Karpas-422 (cell line): ENCODE measurements around the gene XBP1. TPM values are rescaled to one million over a fixed set of nuclear protein-coding genes. Genes with fewer than 3 reads are reported as not detected.

Experiments used
- DNase-seq: peaks from one replicate; pipeline ENCODE4 v3.0.0-alpha.2; 2015
- H2AFZ ChIP-seq: fragments of 200-600 bp; sonication (generic); 2 replicates; pipeline ENCODE4 v1.6.1; 2014; ENCODE audit warnings: antibody characterized with exemption, low read length, mixed read lengths
- H3K27ac ChIP-seq: fragments of 200-600 bp; sonication (generic); 2 replicates; pipeline ENCODE4 v1.5.1; 2014; ENCODE audit warnings: mild to moderate bottlenecking, low read length, moderate library complexity
- H3K27me3 ChIP-seq: fragments of 200-600 bp; sonication (generic); 2 replicates; pipeline ENCODE4 v1.6.1; 2014; ENCODE audit warnings: low read length, mixed read lengths
- H3K36me3 ChIP-seq: fragments of 200-600 bp; sonication (generic); 2 replicates; pipeline ENCODE4 v1.6.1; 2014; ENCODE audit warnings: low read length, mixed read lengths; ENCODE audit not compliant: insufficient read depth
- H3K4me1 ChIP-seq: fragments of 200-600 bp; sonication (generic); 2 replicates; pipeline ENCODE4 v1.6.1; 2014; ENCODE audit warnings: mild to moderate bottlenecking, low read length, mixed read lengths
- H3K4me2 ChIP-seq: fragments of 200-600 bp; sonication (generic); 2 replicates; pipeline ENCODE4 v1.6.1; 2014; ENCODE audit warnings: low read length, low read depth, mild to moderate bottlenecking; ENCODE audit not compliant: poor library complexity, severe bottlenecking
- H3K4me3 ChIP-seq: fragments of 200-600 bp; sonication (generic); 2 replicates; pipeline ENCODE4 v1.5.1; 2014; ENCODE audit warnings: mild to moderate bottlenecking, antibody characterized with exemption, low read length, mixed read lengths
- H3K79me2 ChIP-seq: fragments of 200-600 bp; sonication (generic); 2 replicates; pipeline ENCODE4 v1.6.1; 2014; ENCODE audit warnings: mild to moderate bottlenecking, low read length, mixed read lengths
- H3K9ac ChIP-seq: fragments of 200-600 bp; sonication (generic); 2 replicates; pipeline ENCODE4 v1.6.0; 2014; ENCODE audit warnings: low read length
- H3K9me2 ChIP-seq: fragments of 200-600 bp; sonication (generic), shearing (Covaris generic); replicated peaks from 2 replicates; pipeline ENCODE4 v1.6.0; 2014; ENCODE audit warnings: mild to moderate bottlenecking, low read length, moderate library complexity; ENCODE audit not compliant: insufficient read depth
- H3K9me3 ChIP-seq: fragments of 300-700, 200-600 bp; sonication (generic); 2 replicates; pipeline ENCODE4 v1.6.1; 2014; ENCODE audit warnings: low read length, mixed read lengths
- H4K20me1 ChIP-seq: fragments of 200-600 bp; sonication (generic); 2 replicates; pipeline ENCODE4 v1.6.1; 2014; ENCODE audit warnings: mild to moderate bottlenecking, antibody characterized with exemption, low read length, low read depth; ENCODE audit not compliant: insufficient read depth
- total RNA-seq: library from RNA; depleted of rRNA; stranded (reverse); fragments of >200 nt; shearing (Covaris generic); gene quantifications from 2 replicates; pipeline ENCODE4 v1.2.3, GENCODE V29; 2014; ENCODE audit warnings: low replicate concordance

Gene XBP1
- total RNA-seq, 1 experiment from 2014 or later = 121 TPM

GRCh38 chr22:28822930-28823551, 22.7 kb upstream of the XBP1 start:
- H3K4me1 ChIP-seq = peaks cover 16% of the 10 kb centered on the region
- no peak overlapping the region for H3K4me2 ChIP-seq

GRCh38 chr22:28821452-28821851, 21.1 kb upstream of the XBP1 start:
- H3K79me2 ChIP-seq = no peaks in the 10 kb centered on the region
- peak; percentile 16 for DNase-seq
- no peaks in the 10 kb centered on the region for H3K36me3 ChIP-seq
- H4K20me1 ChIP-seq = no peaks in the 10 kb centered on the region
- peaks cover 29% of the 10 kb centered on the region for H3K4me1 ChIP-seq
- no peak overlapping the region for H2AFZ ChIP-seq
- no peak overlapping the region for H3K27ac ChIP-seq
- no peak overlapping the region for H3K4me3 ChIP-seq
- H3K9ac ChIP-seq = no peak overlapping the region
- no peaks in the 10 kb centered on the region for H3K9me2 ChIP-seq
- no peak overlapping the region for H3K4me2 ChIP-seq
- H3K27me3 ChIP-seq = no peaks in the 10 kb centered on the region
- H3K9me3 ChIP-seq = no peaks in the 10 kb centered on the region

More at GRCh38 chr22:28822930-28823551, 22.7 kb upstream of the XBP1 start:
- no peaks in the 10 kb centered on the region for H3K36me3 ChIP-seq
- no peaks in the 10 kb centered on the region for H3K27me3 ChIP-seq
- H3K9me3 ChIP-seq = no peaks in the 10 kb centered on the region
- no peak overlapping the region for H3K9ac ChIP-seq
- H3K9me2 ChIP-seq = no peaks in the 10 kb centered on the region
- H3K4me3 ChIP-seq = no peak overlapping the region
- no peaks in the 10 kb centered on the region for H3K79me2 ChIP-seq
- H2AFZ ChIP-seq = no peak overlapping the region
- no peak for DNase-seq
- no peaks in the 10 kb centered on the region for H4K20me1 ChIP-seq
- no peak overlapping the region for H3K27ac ChIP-seq

- Histone ChIP-seq H3K4me2 (no peak overlapping the region), H3K79me2 (no peaks in the 10 kb centered on the region), H4K20me1 (no peaks in the 10 kb centered on the region), H3K27me3 (no peaks in the 10 kb centered on the region), H3K9me2 (no peaks in the 10 kb centered on the region), H3K36me3 (no peaks in the 10 kb centered on the region), H3K4me3 (no peak overlapping the region), H3K27ac (no peak overlapping the region), H3K9me3 (no peaks in the 10 kb centered on the region), H3K4me1 (peaks cover 29% of the 10 kb centered on the region), H3K9ac (no peak overlapping the region), H2AFZ (no peak overlapping the region)
- no peak for DNase-seq
Observed at GRCh38 chr22:28820885-28821284, 20.5 kb upstream of the XBP1 start.

- H3K4me2 ChIP-seq = no peak overlapping the region
- H3K4me3 ChIP-seq = no peak overlapping the region
- no peaks in the 10 kb centered on the region for H3K36me3 ChIP-seq
- no peak overlapping the region for H2AFZ ChIP-seq
- no peak overlapping the region; the same call in 1 of the 2 replicates for H3K27ac ChIP-seq
- peaks cover 29% of the 10 kb centered on the region for H3K4me1 ChIP-seq
- no peaks in the 10 kb centered on the region for H3K79me2 ChIP-seq
- no peak for DNase-seq
- no peaks in the 10 kb centered on the region for H4K20me1 ChIP-seq
- no peak overlapping the region for H3K9ac ChIP-seq
- no peaks in the 10 kb centered on the region for H3K27me3 ChIP-seq
- H3K9me3 ChIP-seq = no peaks in the 10 kb centered on the region
- H3K9me2 ChIP-seq = no peaks in the 10 kb centered on the region
Observed at GRCh38 chr22:28819253-28820096, 19.1 kb upstream of the XBP1 start.

GRCh38 chr22:28817919-28818859, 17.8 kb upstream of the XBP1 start:
- H3K4me3 ChIP-seq = no peak overlapping the region
- peak; percentile 58 for DNase-seq
- no peaks in the 10 kb centered on the region for H4K20me1 ChIP-seq
- H3K27ac ChIP-seq = peak overlapping the region; percentile 44
- H3K4me1 ChIP-seq = peaks cover 29% of the 10 kb centered on the region
- no peaks in the 10 kb centered on the region for H3K36me3 ChIP-seq
- no peaks in the 10 kb centered on the region for H3K79me2 ChIP-seq
- no peaks in the 10 kb centered on the region for H3K27me3 ChIP-seq
- peak overlapping the region; percentile 32 for H3K4me2 ChIP-seq
- no peaks in the 10 kb centered on the region for H3K9me2 ChIP-seq
- no peak overlapping the region for H3K9ac ChIP-seq
- H2AFZ ChIP-seq = no peak overlapping the region
- H3K9me3 ChIP-seq = no peaks in the 10 kb centered on the region

GRCh38 chr22:28817064-28817463, 16.7 kb upstream of the XBP1 start:
- H3K27me3 ChIP-seq = no peaks in the 10 kb centered on the region
- no peaks in the 10 kb centered on the region for H3K9me2 ChIP-seq
- H3K4me1 ChIP-seq = peaks cover 29% of the 10 kb centered on the region
- no peak for DNase-seq
- H3K4me3 ChIP-seq = no peak overlapping the region
- no peaks in the 10 kb centered on the region for H3K79me2 ChIP-seq
- no peak overlapping the region for H2AFZ ChIP-seq
- H3K4me2 ChIP-seq = peak overlapping the region; percentile 7
- peak overlapping the region; percentile 48 for H3K27ac ChIP-seq
- H4K20me1 ChIP-seq = no peaks in the 10 kb centered on the region
- H3K9ac ChIP-seq = no peak overlapping the region
- H3K36me3 ChIP-seq = no peaks in the 10 kb centered on the region
- H3K9me3 ChIP-seq = no peaks in the 10 kb centered on the region

GRCh38 chr22:28815729-28816128, 15.4 kb upstream of the XBP1 start:
- Histone ChIP-seq H3K79me2 (no peaks in the 10 kb centered on the region), H3K9me3 (no peaks in the 10 kb centered on the region), H3K36me3 (no peaks in the 10 kb centered on the region), H3K9ac (no peak overlapping the region), H3K9me2 (no peaks in the 10 kb centered on the region), H3K4me1 (peaks cover 29% of the 10 kb centered on the region), H3K27ac (no peak overlapping the region), H2AFZ (no peak overlapping the region), H3K27me3 (no peaks in the 10 kb centered on the region), H3K4me3 (no peak overlapping the region), H4K20me1 (no peaks in the 10 kb centered on the region; the same call in 1 of the 2 replicates), H3K4me2 (no peak overlapping the region)
- DNase-seq = no peak

GRCh38 chr22:28815111-28815510, 14.7 kb upstream of the XBP1 start:
- Histone ChIP-seq H3K79me2 (no peaks in the 10 kb centered on the region), H3K4me2 (no peak overlapping the region), H2AFZ (no peak overlapping the region), H3K9me3 (no peaks in the 10 kb centered on the region), H3K4me3 (no peak overlapping the region), H3K36me3 (no peaks in the 10 kb centered on the region), H3K9ac (no peak overlapping the region), H3K27ac (no peak overlapping the region), H3K4me1 (peaks cover 29% of the 10 kb centered on the region), H4K20me1 (no peaks in the 10 kb centered on the region; the same call in 1 of the 2 replicates), H3K27me3 (no peaks in the 10 kb centered on the region), H3K9me2 (no peaks in the 10 kb centered on the region)
- DNase-seq = no peak
